IPS-20b (cell line): ENCODE measurements around the gene CCDC88A.

ENCODE experiments used
- H3K27ac ChIP-seq: one replicate; pipeline ENCODE4 v1.5.1; 2013; ENCODE audit warnings: low read length
- H3K27me3 ChIP-seq: 2 replicates; pipeline ENCODE4 v1.6.1; 2013; ENCODE audit warnings: mild to moderate bottlenecking, low read length, inconsistent platforms; ENCODE audit not compliant: insufficient read depth
- H3K36me3 ChIP-seq: 2 replicates; pipeline ENCODE4 v1.6.1; 2013; ENCODE audit warnings: low read depth, mild to moderate bottlenecking, inconsistent platforms, low read length, moderate library complexity; ENCODE audit not compliant: insufficient read depth
- H3K4me1 ChIP-seq: 2 replicates; pipeline ENCODE4 v1.6.1; 2013; ENCODE audit warnings: mild to moderate bottlenecking, control low read depth, inconsistent platforms, low read length, moderate library complexity; ENCODE audit not compliant: insufficient read depth
- H3K4me3 ChIP-seq: 2 replicates; pipeline ENCODE4 v1.5.1; 2013; ENCODE audit warnings: mild to moderate bottlenecking, low read length, inconsistent platforms
- H3K9ac ChIP-seq: 2 replicates; pipeline ENCODE4 v1.6.1; 2013; ENCODE audit warnings: low read depth, mild to moderate bottlenecking, inconsistent platforms, low read length, moderate library complexity
- H3K9me3 ChIP-seq: 2 replicates; pipeline ENCODE4 v1.6.1; 2013; ENCODE audit warnings: mild to moderate bottlenecking, low read depth, low read length, inconsistent platforms; ENCODE audit not compliant: insufficient read depth

CCDC88A gene

GRCh38 chr2:55239656-55240222, 179.9 kb downstream of the CCDC88A start:
- peaks cover 69% of the 10 kb centered on the region for H3K36me3 ChIP-seq
- H3K27ac ChIP-seq = no peak overlapping the region
- H3K9me3 ChIP-seq = no peaks in the 10 kb centered on the region
- H3K4me3 ChIP-seq = no peak overlapping the region
- no peaks in the 10 kb centered on the region for H3K4me1 ChIP-seq
- no peak overlapping the region for H3K9ac ChIP-seq
- H3K27me3 ChIP-seq = no peaks in the 10 kb centered on the region
